ENCODE measurements around the gene ATP13A4. TPM values are rescaled to one million over a fixed set of nuclear protein-coding genes. Genes with fewer than 3 reads are reported as not detected.

Gene ATP13A4
- total RNA-seq, 1 donor from 2014 or later: 0.27 TPM

GRCh38 chr3:193569119-193569518 is 14.4 kb upstream of the ATP13A4 start:
- no peak overlapping the region for H3K4me3 Mint-ChIP-seq (ENCODE audit: unreplicated experiment)
- no peak for DNase-seq (ENCODE audit: extremely low spot score, unreplicated experiment)
- H3K27ac Mint-ChIP-seq (ENCODE audit: unreplicated experiment): no peak overlapping the region
- TF ChIP-seq, protein P1, sequence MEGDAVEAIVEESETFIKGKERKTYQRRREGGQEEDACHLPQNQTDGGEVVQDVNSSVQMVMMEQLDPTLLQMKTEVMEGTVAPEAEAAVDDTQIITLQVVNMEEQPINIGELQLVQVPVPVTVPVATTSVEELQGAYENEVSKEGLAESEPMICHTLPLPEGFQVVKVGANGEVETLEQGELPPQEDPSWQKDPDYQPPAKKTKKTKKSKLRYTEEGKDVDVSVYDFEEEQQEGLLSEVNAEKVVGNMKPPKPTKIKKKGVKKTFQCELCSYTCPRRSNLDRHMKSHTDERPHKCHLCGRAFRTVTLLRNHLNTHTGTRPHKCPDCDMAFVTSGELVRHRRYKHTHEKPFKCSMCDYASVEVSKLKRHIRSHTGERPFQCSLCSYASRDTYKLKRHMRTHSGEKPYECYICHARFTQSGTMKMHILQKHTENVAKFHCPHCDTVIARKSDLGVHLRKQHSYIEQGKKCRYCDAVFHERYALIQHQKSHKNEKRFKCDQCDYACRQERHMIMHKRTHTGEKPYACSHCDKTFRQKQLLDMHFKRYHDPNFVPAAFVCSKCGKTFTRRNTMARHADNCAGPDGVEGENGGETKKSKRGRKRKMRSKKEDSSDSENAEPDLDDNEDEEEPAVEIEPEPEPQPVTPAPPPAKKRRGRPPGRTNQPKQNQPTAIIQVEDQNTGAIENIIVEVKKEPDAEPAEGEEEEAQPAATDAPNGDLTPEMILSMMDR (IDR thresholded peaks at IDR 0.05): no peak
- H3K9me3 Mint-ChIP-seq (ENCODE audit: unreplicated experiment): no peaks in the 10 kb centered on the region
- H3K27me3 Mint-ChIP-seq (ENCODE audit: unreplicated experiment): peaks cover 13% of the 10 kb centered on the region
- H3K36me3 Mint-ChIP-seq (ENCODE audit: unreplicated experiment): no peaks in the 10 kb centered on the region
- no peaks in the 10 kb centered on the region for H3K4me1 Mint-ChIP-seq (ENCODE audit: unreplicated experiment)

DNA sequence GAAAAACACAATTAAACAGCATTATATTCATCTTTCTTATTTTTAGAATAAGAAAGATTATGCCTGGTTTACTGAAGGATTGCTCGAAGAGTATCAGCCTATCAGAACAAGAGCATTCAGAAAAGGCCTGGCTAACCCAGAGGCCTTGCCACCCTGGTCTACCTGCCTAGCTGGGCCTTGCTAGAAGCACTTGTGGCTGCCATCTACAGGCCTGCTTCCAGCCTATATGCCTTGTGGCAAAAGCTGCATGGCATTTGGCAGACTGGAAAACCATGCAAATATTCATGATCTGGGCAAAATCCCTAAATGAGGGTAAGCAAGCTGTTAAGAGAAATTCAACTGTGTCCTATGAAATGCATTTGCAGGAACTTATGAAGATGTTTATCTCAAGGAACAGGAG is 9.3 kb upstream of the ATP13A4 start:
- TF ChIP-seq, protein P1 (IDR thresholded peaks at IDR 0.05): no peak
- Mint-ChIP-seq H3K4me1 (ENCODE audit: unreplicated experiment) (no peaks in the 10 kb centered on the region), H3K4me3 (ENCODE audit: unreplicated experiment) (no peak overlapping the region), H3K36me3 (ENCODE audit: unreplicated experiment) (no peaks in the 10 kb centered on the region), H3K9me3 (ENCODE audit: unreplicated experiment) (no peaks in the 10 kb centered on the region), H3K27me3 (ENCODE audit: unreplicated experiment) (peaks cover 9% of the 10 kb centered on the region), H3K27ac (ENCODE audit: unreplicated experiment) (no peak overlapping the region)
- no peak for DNase-seq (ENCODE audit: extremely low spot score, unreplicated experiment)

DNA sequence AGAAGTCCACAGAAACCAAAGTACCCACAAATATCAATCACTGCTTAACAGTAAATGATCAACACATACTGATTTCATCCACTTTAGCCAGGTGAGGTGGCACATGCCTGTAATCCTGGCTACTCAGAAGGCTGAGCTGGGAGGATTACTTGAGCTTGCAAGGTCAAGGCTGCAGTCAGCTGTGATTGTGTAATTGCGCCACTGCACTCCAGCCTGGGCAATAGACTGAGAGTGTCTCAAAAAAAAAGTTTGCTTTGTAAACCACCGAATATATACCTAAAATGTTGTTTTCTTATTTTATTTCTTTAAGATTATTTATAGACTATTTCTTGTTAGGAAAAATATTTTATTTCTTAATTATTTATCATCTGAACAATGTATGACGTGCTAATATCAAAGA is 8.7 kb upstream of the ATP13A4 start:
- Mint-ChIP-seq H3K27ac (ENCODE audit: unreplicated experiment) (no peak overlapping the region), H3K4me1 (ENCODE audit: unreplicated experiment) (no peaks in the 10 kb centered on the region), H3K27me3 (ENCODE audit: unreplicated experiment) (peaks cover 10% of the 10 kb centered on the region), H3K36me3 (ENCODE audit: unreplicated experiment) (no peaks in the 10 kb centered on the region), H3K9me3 (ENCODE audit: unreplicated experiment) (no peaks in the 10 kb centered on the region), H3K4me3 (ENCODE audit: unreplicated experiment) (no peak overlapping the region)
- no peak for DNase-seq (ENCODE audit: extremely low spot score, unreplicated experiment)
- TF ChIP-seq, protein P1 (IDR thresholded peaks at IDR 0.05): no peak

- no peaks in the 10 kb centered on the region for H3K36me3 Mint-ChIP-seq (ENCODE audit: unreplicated experiment)
- H3K27ac Mint-ChIP-seq (ENCODE audit: unreplicated experiment): no peak overlapping the region
- TF ChIP-seq, protein P1 (IDR thresholded peaks at IDR 0.05): no peak
These were observed 6.2 kb upstream of the ATP13A4 start for GRCh38 chr3:193560870-193561269.

DNA sequence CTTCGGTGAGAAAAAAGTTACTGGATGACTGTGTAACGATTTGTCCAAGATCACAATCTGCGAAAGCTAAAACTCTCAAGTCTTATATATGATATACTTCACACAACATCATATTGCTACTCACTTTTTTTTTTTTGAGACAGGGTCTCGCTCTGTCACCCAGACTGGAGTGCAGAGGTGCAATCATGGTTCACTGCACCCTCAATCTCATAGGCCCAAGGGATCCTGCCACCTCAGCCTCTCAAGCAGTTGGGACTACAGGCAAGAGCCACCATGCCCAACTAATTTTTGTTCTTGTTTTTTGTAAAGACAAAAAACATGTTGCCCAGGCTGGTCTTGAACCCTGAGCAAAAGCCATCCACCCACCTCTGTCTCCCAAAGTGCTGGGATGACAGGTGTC is 5.4 kb upstream of the ATP13A4 start:
- TF ChIP-seq, protein P1 (IDR thresholded peaks at IDR 0.05): no peak
- H3K27ac Mint-ChIP-seq (ENCODE audit: unreplicated experiment): no peak overlapping the region
- no peak for DNase-seq (ENCODE audit: extremely low spot score, unreplicated experiment)
- H3K4me1 Mint-ChIP-seq (ENCODE audit: unreplicated experiment): no peaks in the 10 kb centered on the region
- H3K9me3 Mint-ChIP-seq (ENCODE audit: unreplicated experiment): no peaks in the 10 kb centered on the region
- no peak overlapping the region for H3K4me3 Mint-ChIP-seq (ENCODE audit: unreplicated experiment)
- peaks cover 12% of the 10 kb centered on the region for H3K27me3 Mint-ChIP-seq (ENCODE audit: unreplicated experiment)
- H3K36me3 Mint-ChIP-seq (ENCODE audit: unreplicated experiment): no peaks in the 10 kb centered on the region

More at GRCh38 chr3:193560870-193561269, 6.2 kb upstream of the ATP13A4 start:
- Mint-ChIP-seq H3K27me3 (ENCODE audit: unreplicated experiment) (peaks cover 4% of the 10 kb centered on the region), H3K9me3 (ENCODE audit: unreplicated experiment) (no peaks in the 10 kb centered on the region), H3K4me3 (ENCODE audit: unreplicated experiment) (no peak overlapping the region), H3K4me1 (ENCODE audit: unreplicated experiment) (no peaks in the 10 kb centered on the region)
- DNase-seq (ENCODE audit: extremely low spot score, unreplicated experiment): no peak

All from osteocyte (in vitro differentiated cells).